ENCODE measurements around the gene SUN1. TPM values are rescaled to one million over a fixed set of nuclear protein-coding genes. Genes with fewer than 3 reads are reported as not detected.

Gene SUN1
- total and polyA plus RNA-seq, 9 of the 15 experiments (the other 6 are each of a cell fraction or from before 2014, with no cell fraction given): 36.8 to 132 (median 62.3) TPM

GRCh38 chr7:786472-787255, 45.6 kb upstream of the SUN1 start (continued):
- TF ChIP-seq PREB (CRISPR knock-in tag; IDR thresholded peaks at IDR 0.05) (no peak), EWSR1 (IDR thresholded peaks at IDR 0.05; ENCODE audit: borderline replicate concordance, low read depth, partially characterized antibody) (no peak), SRSF9 (IDR thresholded peaks at IDR 0.05; ENCODE audit: borderline replicate concordance, low read depth, low read length) (no peak), ESRRA (IDR thresholded peaks at IDR 0.05; ENCODE audit: borderline replicate concordance, low read depth) (no peak), ZNF79 (CRISPR knock-in tag; IDR thresholded peaks at IDR 0.05; ENCODE audit: low read depth) (no peak), REST (IDR thresholded peaks at IDR 0.05; ENCODE audit: borderline replicate concordance) (peak; percentile 75; the same call in 1 of the 2 replicates), REST (CRISPR knock-in tag; IDR thresholded peaks at IDR 0.05; ENCODE audit: low read depth) (no peak), BHLHE40 (IDR thresholded peaks at IDR 0.05; ENCODE audit: low read length) (0 out of 2 replicates have a peak, but pooled peaks have one; percentile 6), MAZ (CRISPR knock-in tag; conservative IDR thresholded peaks at IDR 0.05 in 1 of 2, IDR thresholded peaks at IDR 0.05 in 1 of 2) (0 out of 4 replicates have a peak, but pooled peaks of 1 of the 2 experiments have one; percentile 38), ZNF23 (CRISPR knock-in tag; IDR thresholded peaks at IDR 0.05) (no peak), CCAR2 (IDR thresholded peaks at IDR 0.05; ENCODE audit: low read depth, low read length) (no peak), C11orf30 (IDR thresholded peaks at IDR 0.05; ENCODE audit: low read depth) (no peak), MLLT1 (IDR thresholded peaks at IDR 0.05) (no peak), PHF20 (IDR thresholded peaks at IDR 0.05; ENCODE audit: partially characterized antibody) (no peak), CREB1 (IDR thresholded peaks at IDR 0.05) (no peak), CREB1 (CRISPR knock-in tag; IDR thresholded peaks at IDR 0.05) (no peak), EP400 (IDR thresholded peaks at IDR 0.05) (no peak), SRSF7 (optimal IDR thresholded peaks at IDR 0.05; ENCODE audit: low read depth, low read length) (no peak)
